Measurements from ENCODE around the gene TIMM50. TPM values are rescaled to one million over a fixed set of nuclear protein-coding genes. Genes with fewer than 3 reads are reported as not detected.

The TIMM50 gene
- total and polyA plus RNA-seq, 2 of the 8 experiments (the other 6 are each of a cell fraction or from before 2014, with no cell fraction given): 155 to 187 TPM

- TF ChIP-seq, protein P1, sequence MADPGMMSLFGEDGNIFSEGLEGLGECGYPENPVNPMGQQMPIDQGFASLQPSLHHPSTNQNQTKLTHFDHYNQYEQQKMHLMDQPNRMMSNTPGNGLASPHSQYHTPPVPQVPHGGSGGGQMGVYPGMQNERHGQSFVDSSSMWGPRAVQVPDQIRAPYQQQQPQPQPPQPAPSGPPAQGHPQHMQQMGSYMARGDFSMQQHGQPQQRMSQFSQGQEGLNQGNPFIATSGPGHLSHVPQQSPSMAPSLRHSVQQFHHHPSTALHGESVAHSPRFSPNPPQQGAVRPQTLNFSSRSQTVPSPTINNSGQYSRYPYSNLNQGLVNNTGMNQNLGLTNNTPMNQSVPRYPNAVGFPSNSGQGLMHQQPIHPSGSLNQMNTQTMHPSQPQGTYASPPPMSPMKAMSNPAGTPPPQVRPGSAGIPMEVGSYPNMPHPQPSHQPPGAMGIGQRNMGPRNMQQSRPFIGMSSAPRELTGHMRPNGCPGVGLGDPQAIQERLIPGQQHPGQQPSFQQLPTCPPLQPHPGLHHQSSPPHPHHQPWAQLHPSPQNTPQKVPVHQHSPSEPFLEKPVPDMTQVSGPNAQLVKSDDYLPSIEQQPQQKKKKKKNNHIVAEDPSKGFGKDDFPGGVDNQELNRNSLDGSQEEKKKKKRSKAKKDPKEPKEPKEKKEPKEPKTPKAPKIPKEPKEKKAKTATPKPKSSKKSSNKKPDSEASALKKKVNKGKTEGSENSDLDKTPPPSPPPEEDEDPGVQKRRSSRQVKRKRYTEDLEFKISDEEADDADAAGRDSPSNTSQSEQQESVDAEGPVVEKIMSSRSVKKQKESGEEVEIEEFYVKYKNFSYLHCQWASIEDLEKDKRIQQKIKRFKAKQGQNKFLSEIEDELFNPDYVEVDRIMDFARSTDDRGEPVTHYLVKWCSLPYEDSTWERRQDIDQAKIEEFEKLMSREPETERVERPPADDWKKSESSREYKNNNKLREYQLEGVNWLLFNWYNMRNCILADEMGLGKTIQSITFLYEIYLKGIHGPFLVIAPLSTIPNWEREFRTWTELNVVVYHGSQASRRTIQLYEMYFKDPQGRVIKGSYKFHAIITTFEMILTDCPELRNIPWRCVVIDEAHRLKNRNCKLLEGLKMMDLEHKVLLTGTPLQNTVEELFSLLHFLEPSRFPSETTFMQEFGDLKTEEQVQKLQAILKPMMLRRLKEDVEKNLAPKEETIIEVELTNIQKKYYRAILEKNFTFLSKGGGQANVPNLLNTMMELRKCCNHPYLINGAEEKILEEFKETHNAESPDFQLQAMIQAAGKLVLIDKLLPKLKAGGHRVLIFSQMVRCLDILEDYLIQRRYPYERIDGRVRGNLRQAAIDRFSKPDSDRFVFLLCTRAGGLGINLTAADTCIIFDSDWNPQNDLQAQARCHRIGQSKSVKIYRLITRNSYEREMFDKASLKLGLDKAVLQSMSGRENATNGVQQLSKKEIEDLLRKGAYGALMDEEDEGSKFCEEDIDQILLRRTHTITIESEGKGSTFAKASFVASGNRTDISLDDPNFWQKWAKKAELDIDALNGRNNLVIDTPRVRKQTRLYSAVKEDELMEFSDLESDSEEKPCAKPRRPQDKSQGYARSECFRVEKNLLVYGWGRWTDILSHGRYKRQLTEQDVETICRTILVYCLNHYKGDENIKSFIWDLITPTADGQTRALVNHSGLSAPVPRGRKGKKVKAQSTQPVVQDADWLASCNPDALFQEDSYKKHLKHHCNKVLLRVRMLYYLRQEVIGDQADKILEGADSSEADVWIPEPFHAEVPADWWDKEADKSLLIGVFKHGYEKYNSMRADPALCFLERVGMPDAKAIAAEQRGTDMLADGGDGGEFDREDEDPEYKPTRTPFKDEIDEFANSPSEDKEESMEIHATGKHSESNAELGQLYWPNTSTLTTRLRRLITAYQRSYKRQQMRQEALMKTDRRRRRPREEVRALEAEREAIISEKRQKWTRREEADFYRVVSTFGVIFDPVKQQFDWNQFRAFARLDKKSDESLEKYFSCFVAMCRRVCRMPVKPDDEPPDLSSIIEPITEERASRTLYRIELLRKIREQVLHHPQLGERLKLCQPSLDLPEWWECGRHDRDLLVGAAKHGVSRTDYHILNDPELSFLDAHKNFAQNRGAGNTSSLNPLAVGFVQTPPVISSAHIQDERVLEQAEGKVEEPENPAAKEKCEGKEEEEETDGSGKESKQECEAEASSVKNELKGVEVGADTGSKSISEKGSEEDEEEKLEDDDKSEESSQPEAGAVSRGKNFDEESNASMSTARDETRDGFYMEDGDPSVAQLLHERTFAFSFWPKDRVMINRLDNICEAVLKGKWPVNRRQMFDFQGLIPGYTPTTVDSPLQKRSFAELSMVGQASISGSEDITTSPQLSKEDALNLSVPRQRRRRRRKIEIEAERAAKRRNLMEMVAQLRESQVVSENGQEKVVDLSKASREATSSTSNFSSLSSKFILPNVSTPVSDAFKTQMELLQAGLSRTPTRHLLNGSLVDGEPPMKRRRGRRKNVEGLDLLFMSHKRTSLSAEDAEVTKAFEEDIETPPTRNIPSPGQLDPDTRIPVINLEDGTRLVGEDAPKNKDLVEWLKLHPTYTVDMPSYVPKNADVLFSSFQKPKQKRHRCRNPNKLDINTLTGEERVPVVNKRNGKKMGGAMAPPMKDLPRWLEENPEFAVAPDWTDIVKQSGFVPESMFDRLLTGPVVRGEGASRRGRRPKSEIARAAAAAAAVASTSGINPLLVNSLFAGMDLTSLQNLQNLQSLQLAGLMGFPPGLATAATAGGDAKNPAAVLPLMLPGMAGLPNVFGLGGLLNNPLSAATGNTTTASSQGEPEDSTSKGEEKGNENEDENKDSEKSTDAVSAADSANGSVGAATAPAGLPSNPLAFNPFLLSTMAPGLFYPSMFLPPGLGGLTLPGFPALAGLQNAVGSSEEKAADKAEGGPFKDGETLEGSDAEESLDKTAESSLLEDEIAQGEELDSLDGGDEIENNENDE (IDR thresholded peaks at IDR 0.05; ENCODE audit: insufficient replicate concordance, low read length): no peak
- TF ChIP-seq RNF2 (IDR thresholded peaks at IDR 0.05; ENCODE audit: borderline replicate concordance, low read depth, low read length, missing control alignments, poor library complexity, severe bottlenecking) (no peak), KDM1A (IDR thresholded peaks at IDR 0.05; ENCODE audit: borderline replicate concordance, low read length) (no peak), TCF12 (IDR thresholded peaks at IDR 0.05; ENCODE audit: low read depth, low read length) (no peak), CTBP2 (IDR thresholded peaks at IDR 0.05; ENCODE audit: borderline replicate concordance, insufficient read depth, insufficient read length, low read length) (no peak), SIRT6 (IDR thresholded peaks at IDR 0.05; ENCODE audit: low read length) (no peak), CBX8 (IDR thresholded peaks at IDR 0.05; ENCODE audit: borderline replicate concordance, low read depth, low read length) (no peak), CBX5 (IDR thresholded peaks at IDR 0.05; ENCODE audit: low read depth, low read length) (no peak)
- TF ChIP-seq, protein P2, sequence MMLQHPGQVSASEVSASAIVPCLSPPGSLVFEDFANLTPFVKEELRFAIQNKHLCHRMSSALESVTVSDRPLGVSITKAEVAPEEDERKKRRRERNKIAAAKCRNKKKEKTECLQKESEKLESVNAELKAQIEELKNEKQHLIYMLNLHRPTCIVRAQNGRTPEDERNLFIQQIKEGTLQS (IDR thresholded peaks at IDR 0.05; ENCODE audit: insufficient read depth, low read depth, low read length): no peak
These were observed 26.5 kb downstream of the TIMM50 start (continued) for GRCh38 chr19:39506944-39507714.

Measured in H1 (cell line).